ENCODE results near the gene CYTH1.

DNA sequence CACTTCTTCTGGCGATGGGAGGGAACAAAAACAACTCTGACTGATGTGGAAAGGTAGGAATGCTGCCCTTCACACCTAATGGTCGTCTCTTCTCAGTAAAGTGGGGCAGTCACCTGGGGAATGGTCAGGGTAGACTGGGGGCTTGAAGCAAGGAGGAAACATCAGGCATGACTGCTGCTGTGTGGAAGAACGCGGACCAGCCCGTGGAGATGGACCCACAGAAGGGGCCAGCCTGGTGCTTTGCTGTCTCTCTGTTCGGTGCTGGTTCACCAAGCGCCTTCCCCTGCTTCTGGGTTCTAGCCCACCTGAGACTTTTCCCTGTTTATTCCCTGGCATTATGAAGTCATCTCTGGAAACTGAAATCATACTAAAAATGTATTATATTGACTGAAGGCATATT lies 108.7 kb downstream of the CYTH1 start:
- TF ChIP-seq ZNF274 (IDR thresholded peaks at IDR 0.05; ENCODE audit: low read depth, low read length) (no peak), SUZ12 (IDR thresholded peaks at IDR 0.05; ENCODE audit: extremely low read depth, insufficient read depth, insufficient read length) (no peak), YY1 (IDR thresholded peaks at IDR 0.05; ENCODE audit: insufficient read depth, insufficient read length) (no peak)
